Erythroblast (primary cell): Measurements from ENCODE around the gene IMPG1.

ENCODE experiments used
- GATA1 ChIP-seq: IDR thresholded peaks from 2 replicates; pipeline ENCODE4 v1.6.1; 2011; ENCODE audit warnings: low read depth, mild to moderate bottlenecking, control low read depth, low read length, moderate library complexity
- POLR2A ChIP-seq: IDR thresholded peaks from 2 replicates; pipeline ENCODE4 v1.6.1; 2011; ENCODE audit warnings: mild to moderate bottlenecking, low read length

DNA sequence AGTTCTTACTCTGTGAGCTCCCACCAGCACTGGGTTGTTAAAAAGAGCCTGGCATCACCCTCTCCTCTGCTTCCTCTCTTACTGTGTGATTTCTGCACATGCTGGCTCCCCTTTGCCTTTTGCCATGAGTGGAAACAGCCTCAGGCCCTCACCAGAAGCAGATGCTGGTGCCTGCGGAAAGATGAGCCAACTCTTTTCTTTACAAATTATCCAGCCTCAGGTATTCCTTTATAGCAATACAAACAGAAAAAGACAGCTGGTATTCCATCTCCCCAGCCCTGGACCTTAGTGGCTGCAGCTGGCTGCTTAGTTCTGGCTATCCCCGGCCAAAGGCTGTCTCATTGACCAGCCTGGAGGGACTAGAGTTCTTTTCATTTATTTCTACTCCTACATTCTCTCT, 129.1 kb downstream of the IMPG1 start:
- TF ChIP-seq POLR2A = no peak
- no peak for TF ChIP-seq GATA1
